ENCODE results near the gene ACSM3.
"Not testable (repeated sequence)": the region's sequence is repeated elsewhere in the genome, so short reads cannot be mapped to it uniquely, and the experiment has no call there.

ACSM3 gene

GRCh38 chr16:20755799-20756198 lies 8.0 kb upstream of the ACSM3 start:
- not testable (repeated sequence) for DNase-seq (ENCODE audit: low spot score)

DNA sequence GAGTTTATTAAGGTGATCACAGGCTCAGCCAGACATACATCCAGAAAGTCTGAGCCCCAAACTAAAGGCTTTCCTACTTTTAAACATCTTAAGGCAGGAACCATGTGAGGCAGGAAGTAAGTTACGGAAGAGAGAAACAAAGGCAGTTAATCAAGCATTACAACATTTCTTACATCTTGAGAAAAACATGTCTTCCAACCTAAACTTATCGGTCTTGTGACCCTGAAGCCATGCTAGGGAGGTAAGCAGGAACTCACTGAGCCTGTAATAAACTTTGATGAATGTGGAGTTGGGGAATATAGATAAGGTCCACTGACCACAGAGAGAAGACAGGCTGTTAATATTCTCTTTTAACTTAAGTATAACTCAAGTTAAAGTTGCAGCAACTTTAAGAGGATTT lies 3.5 kb upstream of the ACSM3 start:
- DNase-seq (ENCODE audit: low spot score) = no peak

DNA sequence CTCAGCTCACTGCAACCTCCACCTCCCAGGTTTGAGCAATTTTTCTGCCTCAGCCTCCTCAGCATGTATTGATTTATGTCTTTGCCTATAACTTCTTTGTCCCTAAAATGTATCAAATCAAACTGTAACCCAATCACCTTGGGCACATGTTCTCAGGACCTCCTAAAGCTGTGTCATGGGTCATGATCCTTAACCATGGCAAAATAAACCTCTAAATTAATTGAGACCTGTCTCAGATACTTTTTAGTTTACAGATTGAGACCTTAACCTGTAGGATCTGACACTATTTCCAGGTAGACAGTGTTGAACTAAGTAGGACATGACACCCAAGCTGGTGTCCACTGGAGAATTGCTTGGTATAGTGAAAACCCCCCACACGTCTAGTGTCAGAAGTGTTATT lies 2.6 kb upstream of the ACSM3 start:
- DNase-seq (ENCODE audit: low spot score) = no peak

DNA sequence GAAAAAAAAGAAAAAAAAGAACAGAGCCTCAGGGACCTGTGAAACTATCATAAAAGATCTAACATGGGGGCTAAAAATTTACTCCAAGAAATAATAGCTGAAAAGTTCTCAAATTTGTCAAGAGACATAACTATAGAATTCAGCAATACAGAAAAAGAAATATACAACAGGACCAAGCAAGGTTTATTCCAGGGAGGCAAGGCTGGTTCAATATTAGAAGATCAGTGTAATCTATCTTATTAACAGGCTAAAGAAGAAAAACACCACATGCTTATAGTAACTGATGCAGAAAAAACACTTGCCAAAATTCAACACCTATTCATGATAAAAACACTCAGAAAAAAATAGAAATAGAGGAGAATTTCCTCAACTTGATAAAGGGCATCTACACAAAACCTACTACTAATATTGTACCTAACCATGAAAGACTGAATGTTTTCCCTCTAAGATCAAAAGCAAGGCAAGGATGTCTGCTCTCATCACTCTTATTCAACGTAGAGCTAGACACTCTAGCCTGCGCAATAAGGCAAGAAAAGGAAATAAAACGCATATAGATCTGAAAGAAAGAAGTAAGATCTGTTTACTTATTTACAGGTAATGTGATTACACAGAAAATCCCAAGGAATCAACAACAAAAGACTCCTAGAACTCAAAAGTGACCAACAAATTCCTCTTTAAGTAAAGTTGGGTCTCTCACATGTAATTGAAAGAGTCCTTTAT lies 1.2 kb upstream of the ACSM3 start:
- DNase-seq (ENCODE audit: low spot score) = no peak

- DNase-seq (ENCODE audit: low spot score) = not testable (repeated sequence)
Measured at GRCh38 chr16:20764448-20764847, 634 bp downstream of the ACSM3 start.

DNA sequence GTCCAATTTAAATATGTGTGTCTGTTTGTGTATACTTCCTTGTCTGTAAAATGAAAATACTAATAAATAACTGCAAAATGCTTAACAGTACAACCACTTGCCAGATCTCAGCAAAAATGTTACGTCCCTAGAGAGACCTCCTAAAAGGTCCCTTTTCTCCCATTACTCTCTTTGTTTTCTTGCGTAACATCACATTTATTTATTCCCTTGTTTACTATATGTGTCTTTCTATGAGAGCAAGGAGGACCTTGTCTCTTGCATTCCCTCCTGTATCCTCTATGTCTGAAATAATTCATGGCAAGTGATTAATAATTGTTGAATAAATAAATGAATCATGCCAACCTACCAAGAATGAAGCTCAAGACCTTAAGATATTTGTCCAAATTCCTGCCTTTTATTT lies 1.9 kb downstream of the ACSM3 start:
- no peak for DNase-seq (ENCODE audit: low spot score)

GRCh38 chr16:20766294-20766693 lies 2.5 kb downstream of the ACSM3 start:
- DNase-seq (ENCODE audit: low spot score) = no peak

- DNase-seq (ENCODE audit: low spot score) = no peak
Measured at GRCh38 chr16:20767577-20767976, 3.8 kb downstream of the ACSM3 start.

- DNase-seq (ENCODE audit: low spot score) = no peak
Measured at GRCh38 chr16:20768121-20768520, 4.3 kb downstream of the ACSM3 start.

DNA sequence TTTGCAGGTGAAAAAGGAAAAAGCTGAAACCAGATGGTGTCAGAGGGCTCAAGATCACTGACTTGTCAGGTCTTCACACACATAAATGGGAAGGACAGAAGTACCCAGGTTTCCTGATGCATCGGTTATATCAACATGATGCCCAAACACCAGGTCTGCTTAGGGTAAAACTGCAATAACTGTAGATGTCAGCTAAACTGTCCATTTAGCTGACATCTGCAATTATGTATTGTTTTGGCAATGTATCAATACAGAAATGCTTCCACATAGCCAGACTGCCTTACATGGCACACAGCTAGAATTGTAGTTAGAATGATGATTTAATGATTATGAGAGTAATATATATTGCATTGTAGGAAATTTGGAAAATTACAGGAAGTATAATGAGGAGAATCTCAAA lies 5.0 kb downstream of the ACSM3 start:
- no peak for DNase-seq (ENCODE audit: low spot score)

DNA sequence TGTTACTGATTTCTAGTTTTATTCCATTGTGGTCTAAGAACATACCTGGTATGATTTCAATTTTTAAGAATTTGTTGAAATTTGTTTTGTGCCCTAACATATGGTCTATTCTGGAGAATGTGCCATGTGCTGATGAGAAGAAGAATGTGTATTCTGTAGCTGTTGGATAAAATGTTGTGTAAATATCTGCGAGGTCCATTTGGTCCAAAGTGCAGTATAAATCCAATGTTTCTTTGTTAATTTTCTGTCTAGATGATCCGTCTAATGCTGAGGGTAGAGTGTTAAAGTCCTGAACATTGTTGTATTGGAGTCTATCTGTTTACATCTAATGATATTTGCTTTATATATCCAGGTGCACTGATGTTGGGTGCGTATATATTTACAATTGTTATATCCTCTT lies 9.9 kb downstream of the ACSM3 start:
- DNase-seq (ENCODE audit: low spot score) = no peak

DNA sequence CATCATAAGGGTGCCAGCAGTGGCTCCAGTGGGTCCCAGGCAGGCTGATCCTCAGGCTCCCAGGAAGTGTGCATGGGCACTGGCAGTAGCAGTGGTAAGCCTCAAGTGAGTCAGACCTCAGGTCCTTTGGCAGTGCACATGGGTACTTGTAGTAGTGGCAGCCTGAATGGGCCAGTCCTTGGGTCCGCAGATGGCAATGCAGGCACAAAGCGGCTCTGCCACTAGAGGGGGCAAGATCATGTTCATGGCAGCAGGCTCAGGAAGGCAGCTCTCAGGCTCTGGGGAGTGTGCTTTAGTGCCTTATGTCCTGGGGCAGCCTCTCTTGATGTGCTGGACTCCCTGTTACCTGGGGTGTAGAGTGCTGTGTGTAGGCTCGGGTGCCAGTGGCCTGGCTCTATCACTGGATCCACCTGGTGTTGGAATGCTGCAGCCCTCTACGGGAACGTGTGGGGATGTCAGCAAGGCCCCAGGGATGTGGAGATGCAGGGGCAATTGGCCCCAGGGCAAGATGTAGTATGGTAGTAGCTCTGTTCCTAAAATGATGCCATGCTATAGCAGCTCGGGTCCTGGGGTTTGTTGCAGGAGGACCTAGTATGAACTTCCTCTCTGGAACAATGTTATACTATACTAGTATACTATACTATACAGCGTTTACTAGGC lies 11.0 kb downstream of the ACSM3 start:
- peak; percentile 62 for DNase-seq (ENCODE audit: low spot score)

GRCh38 chr16:20781697-20782096 lies 17.9 kb downstream of the ACSM3 start:
- DNase-seq (ENCODE audit: low spot score) = no peak

DNA sequence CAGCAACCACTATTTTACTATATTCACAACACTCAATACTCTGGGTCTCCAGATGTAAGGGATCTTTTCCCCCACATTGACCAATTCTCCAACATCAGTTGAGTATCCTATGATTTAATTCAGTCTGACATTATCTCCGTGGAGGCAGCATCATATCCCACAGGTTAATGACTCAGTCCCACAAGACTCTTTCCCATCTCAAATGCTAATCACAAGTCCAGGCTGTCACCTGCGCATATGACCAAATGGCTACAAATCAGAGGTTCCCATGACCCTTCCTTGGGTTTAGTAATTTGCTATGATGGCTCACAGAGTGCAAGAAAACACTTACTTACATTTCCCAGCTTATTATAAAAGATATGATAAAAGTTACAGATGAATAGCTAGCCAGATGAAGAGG lies 18.7 kb downstream of the ACSM3 start:
- DNase-seq (ENCODE audit: low spot score) = no peak

GRCh38 chr16:20784204-20784603 lies 20.4 kb downstream of the ACSM3 start:
- no peak for DNase-seq (ENCODE audit: low spot score)

DNA sequence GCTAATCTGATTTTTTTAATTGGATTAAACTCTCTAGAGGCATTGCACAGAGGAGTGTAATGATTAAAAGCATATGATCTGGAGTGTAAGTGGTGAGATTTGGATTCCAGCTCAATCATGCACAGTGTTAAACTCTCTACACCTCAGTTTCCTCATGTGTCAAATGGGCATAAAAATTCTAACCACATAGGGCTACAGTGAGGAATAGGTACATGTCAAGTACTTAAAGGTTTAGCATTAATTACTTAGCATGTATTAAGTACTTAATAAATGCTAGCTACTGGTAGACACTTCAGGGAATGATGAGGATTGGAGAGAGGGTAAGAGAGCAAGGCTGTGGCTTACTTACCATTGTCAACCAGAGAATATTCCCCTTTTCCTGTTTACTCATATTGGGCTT lies 25.3 kb downstream of the ACSM3 start:
- DNase-seq (ENCODE audit: low spot score) = no peak

DNA sequence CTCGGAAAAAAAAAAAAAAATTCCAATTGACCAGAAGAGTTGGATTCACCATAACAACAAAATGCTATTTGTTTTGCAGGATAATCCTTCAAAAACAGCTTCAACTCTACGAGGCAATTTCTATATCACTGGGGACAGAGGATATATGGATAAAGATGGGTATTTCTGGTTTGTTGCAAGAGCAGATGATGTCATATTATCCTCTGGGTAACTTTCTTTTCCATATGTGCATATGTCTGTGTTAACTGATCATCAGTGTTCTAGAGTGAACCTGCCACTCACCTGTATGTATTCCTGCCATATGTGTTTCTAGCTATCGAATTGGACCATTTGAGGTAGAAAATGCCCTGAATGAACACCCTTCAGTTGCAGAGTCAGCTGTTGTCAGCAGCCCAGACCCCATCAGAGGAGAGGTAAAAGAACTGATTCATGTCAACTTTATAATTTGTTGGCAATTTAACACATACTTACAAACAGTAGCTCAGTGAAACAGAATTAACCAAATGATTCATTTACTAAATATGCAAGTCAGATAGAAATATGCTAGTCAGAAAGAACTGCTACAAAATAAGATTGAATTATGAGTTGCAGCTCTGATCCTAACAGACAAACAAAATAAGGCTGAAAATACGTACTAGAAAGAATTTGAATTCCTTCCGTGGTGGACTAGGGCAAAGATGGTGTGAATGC lies 28.3 kb downstream of the ACSM3 start:
- DNase-seq (ENCODE audit: low spot score) = no peak

GRCh38 chr16:20798364-20798763 lies 34.5 kb downstream of the ACSM3 start:
- DNase-seq (ENCODE audit: low spot score) = no peak

GRCh38 chr16:20799599-20799998 lies 35.8 kb downstream of the ACSM3 start:
- peak; percentile 41 for DNase-seq (ENCODE audit: low spot score)

DNA sequence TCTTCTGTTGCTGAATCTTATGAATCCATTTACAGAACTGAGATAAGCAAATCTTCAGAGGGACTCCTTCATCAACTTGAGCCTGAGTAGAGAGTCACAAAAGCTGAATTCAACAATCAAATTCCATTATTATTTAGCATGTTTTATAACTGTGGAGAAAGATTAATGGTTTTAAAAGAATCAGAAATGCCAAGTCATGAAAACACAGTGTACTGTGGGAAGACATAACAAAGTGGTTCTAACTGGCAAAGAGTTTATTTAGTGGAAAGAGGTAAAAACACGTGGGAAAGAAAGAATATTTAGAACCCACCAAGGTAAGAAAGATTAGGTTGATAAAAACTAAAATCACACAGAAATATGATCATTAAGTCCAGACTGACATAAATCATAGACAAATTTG lies 37.5 kb downstream of the ACSM3 start:
- DNase-seq (ENCODE audit: low spot score) = no peak

DNA sequence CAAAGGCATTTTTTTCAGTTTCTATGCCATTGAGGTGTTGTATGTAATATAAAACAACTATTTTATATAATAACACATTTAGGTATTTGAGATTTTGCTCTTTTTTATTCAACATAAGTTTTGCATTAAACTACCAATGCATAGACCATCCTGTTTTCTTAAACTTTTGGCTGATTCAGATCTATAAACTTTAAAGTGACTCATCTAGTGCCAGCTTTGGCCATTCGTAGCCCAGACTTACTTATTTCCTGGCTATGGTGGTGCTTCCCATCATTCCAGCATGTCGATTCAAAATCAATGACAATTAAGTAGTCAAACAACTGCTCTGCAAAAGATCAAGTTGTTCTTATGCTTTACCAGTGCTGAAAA lies 39.4 kb downstream of the ACSM3 start:
- no peak for DNase-seq (ENCODE audit: low spot score)

DNA sequence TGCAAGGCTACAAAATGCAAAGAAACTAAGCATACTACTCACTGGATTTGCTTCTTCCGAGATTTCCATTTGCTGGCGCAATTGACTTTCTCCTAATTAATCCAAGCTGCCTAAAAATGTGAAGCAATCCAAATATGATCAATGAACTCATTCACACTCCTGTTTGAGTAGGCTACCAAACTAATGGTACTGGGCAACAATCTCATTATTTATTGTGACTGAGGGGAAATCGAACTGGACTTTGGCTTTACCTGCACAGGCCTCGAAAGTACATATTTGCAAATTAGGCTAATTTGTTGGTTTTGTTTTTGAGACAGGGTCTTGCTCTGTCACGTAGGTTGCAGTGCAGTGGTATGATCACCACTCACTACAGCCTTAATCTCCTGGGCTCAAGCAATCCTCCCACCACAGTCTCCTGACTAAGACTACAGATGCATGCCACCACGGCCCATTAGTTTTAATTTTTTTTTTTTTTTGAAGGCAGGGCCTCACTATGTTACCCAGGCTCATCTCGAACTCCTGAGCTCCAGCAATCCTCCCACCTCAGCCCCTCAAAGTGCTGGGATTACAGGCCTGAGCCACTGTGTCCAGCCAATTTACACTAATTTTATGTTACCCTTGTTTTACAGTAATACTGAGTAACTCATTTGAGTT lies 39.9 kb downstream of the ACSM3 start:
- no peak for DNase-seq (ENCODE audit: low spot score)

- DNase-seq (ENCODE audit: low spot score) = not testable (repeated sequence)
Measured at GRCh38 chr16:20805684-20806167, 41.9 kb downstream of the ACSM3 start.

All from GM03348 (cell line).